OCI-LY7 (cell line): ENCODE data around the gene RASL12. TPM values are rescaled to one million over a fixed set of nuclear protein-coding genes. Genes with fewer than 3 reads are reported as not detected.

Source experiments
- BruUV-seq: library from RNA; stranded (reverse); fragments of 400-500 nt; replicated peaks from 2 replicates; lab custom pipeline; 2021; lab: Mats Ljungman, UMichigan
- CTCF ChIA-PET: fragments of 300-600 bp; sonication (Branson Sonifier 250); formaldehyde crosslinking; loops from one replicate; lab custom pipeline; 2022; ENCODE audit warnings: antibody characterized with exemption; ENCODE audit not compliant: unreplicated experiment; lab: Charles Lee
- POLR2A ChIA-PET: fragments of 300-600 bp; sonication (Branson Sonifier 250); formaldehyde crosslinking; loops from one replicate; lab custom pipeline; 2022; ENCODE audit warnings: antibody characterized with exemption; lab: Charles Lee
- DNase-seq: peaks from one replicate; pipeline ENCODE4 v3.0.0-alpha.2; 2015; ENCODE audit warnings: low spot score
- H2AFZ ChIP-seq: fragments of 200-600 bp; sonication (generic), shearing (Covaris generic); 2 replicates; pipeline ENCODE4 v1.6.1; 2014; ENCODE audit warnings: mild to moderate bottlenecking, antibody characterized with exemption, low read length, moderate library complexity
- H3K27ac ChIP-seq: fragments of 200-600 bp; sonication (generic); 2 replicates; pipeline ENCODE4 v1.5.1; 2014; ENCODE audit warnings: mixed run types, low read depth, mild to moderate bottlenecking, moderate library complexity, low read length, inconsistent platforms; ENCODE audit not compliant: poor library complexity, severe bottlenecking
- H3K36me3 ChIP-seq: fragments of 200-600 bp; sonication (generic); 2 replicates; pipeline ENCODE4 v1.6.1; 2014; ENCODE audit warnings: mild to moderate bottlenecking, antibody characterized with exemption, low read length, moderate library complexity, mixed read lengths; ENCODE audit not compliant: insufficient read depth
- H3K4me1 ChIP-seq: fragments of 200-600 bp; sonication (generic); 2 replicates; pipeline ENCODE4 v1.5.1; 2014; ENCODE audit warnings: mild to moderate bottlenecking, low read length; ENCODE audit not compliant: insufficient read depth, poor library complexity, severe bottlenecking
- H3K4me2 ChIP-seq: fragments of 200-600 bp; sonication (generic); 2 replicates; pipeline ENCODE4 v1.6.1; 2014; ENCODE audit warnings: mild to moderate bottlenecking, low read length
- H3K4me3 ChIP-seq: fragments of 200-600 bp; sonication (generic); 2 replicates; pipeline ENCODE4 v1.5.1; 2014; ENCODE audit warnings: mild to moderate bottlenecking, low read depth, low read length; ENCODE audit not compliant: poor library complexity, severe bottlenecking
- H3K79me2 ChIP-seq: fragments of 200-600 bp; sonication (generic); 2 replicates; pipeline ENCODE4 v1.6.1; 2016; ENCODE audit warnings: low read depth, mild to moderate bottlenecking, low read length, moderate library complexity, mixed read lengths; ENCODE audit not compliant: insufficient read depth
- H3K9me2 ChIP-seq: fragments of 200-600 bp; sonication (generic); 2 replicates; pipeline ENCODE4 v1.6.1; 2016; ENCODE audit warnings: mild to moderate bottlenecking, low read length, mixed read lengths; ENCODE audit not compliant: insufficient read depth
- H3K9me3 ChIP-seq: fragments of 200-600 bp; sonication (generic); 2 replicates; pipeline ENCODE4 v1.6.1; 2014; ENCODE audit warnings: mild to moderate bottlenecking, mixed run types, low read length, mixed read lengths
- H4K20me1 ChIP-seq: fragments of 200-600 bp; sonication (generic); 2 replicates; pipeline ENCODE4 v1.6.1; 2014; ENCODE audit warnings: mild to moderate bottlenecking, antibody characterized with exemption, low read length, moderate library complexity, mixed read lengths; ENCODE audit not compliant: insufficient read depth
- EZH2phosphoT487 ChIP-seq: fragments of 200-600 bp; sonication (generic); IDR thresholded peaks from 2 replicates; pipeline ENCODE4 v1.6.1; 2018; ENCODE audit warnings: low read depth, borderline replicate concordance, mild to moderate bottlenecking, mixed run types, antibody characterized with exemption, low read length, moderate library complexity, mixed read lengths
- intact Hi-C: fragments of 100-400 bp; cut with micrococcal nuclease; formaldehyde crosslinking; loops from one replicate; pipeline ENCODE4 v1.10.0; 2022; ENCODE audit not compliant: unreplicated experiment
- total RNA-seq, 2 experiments: library from RNA; depleted of rRNA in 1 of 2; stranded (reverse); fragments of >200 nt in 1 of 2; shearing (Covaris generic) in 1 of 2; gene quantifications; 2 replicates each; pipeline ENCODE4 v1.2.3, GENCODE V29; 2014 to 2022
- TF ChIP-seq, protein P1 (sequence below): fragments of 200-600 bp; sonication (generic); conservative IDR thresholded peaks from 2 replicates; pipeline ENCODE4 v1.5.1; 2014; ENCODE audit warnings: mild to moderate bottlenecking, antibody characterized with exemption, low read length, moderate library complexity, mixed read lengths

The RASL12 gene
- total RNA-seq, 2 experiments from 2014 or later: not detected

DNA sequence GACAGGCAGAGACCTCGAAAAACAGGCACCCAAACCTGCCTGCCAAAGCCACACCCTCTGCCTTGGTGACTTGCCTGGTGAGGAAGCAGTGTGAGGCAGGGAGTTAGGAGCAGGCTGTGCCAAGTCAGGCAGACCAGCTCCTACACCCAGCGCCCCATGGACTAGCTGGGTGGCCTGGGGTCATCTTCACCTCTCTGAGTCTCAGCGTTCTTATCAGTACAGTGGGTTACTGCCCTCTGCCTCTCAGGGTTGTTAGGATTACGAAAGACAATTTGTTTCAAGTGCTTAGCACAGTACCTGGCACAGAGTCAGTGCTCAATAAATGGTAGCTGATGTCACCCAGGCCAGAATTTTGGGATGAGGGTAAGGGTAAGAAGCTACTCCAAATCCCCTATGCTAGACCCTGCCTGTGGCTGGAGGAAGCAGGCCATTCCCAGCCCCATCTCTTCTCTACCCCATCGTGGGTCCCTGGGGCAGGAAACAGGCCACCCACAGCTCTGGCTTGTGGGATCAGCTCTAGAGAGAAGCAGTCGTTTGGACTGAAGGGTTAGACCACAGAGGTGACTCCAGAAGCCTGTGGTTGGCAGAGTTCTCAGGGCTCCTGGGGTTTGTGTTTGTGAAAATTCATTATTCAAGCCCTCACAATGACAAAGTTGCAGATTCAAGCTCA is 12.5 kb downstream of the RASL12 start:
- no peak overlapping the region for H2AFZ ChIP-seq
- H3K4me3 ChIP-seq: no peak overlapping the region
- BruUV-seq: no TSS peak
- no peaks in the 10 kb centered on the region for H3K79me2 ChIP-seq
- no peaks in the 10 kb centered on the region for H3K36me3 ChIP-seq
- no peaks in the 10 kb centered on the region for H4K20me1 ChIP-seq
- POLR2A ChIA-PET: interaction anchor here (0.8 kb wide), 1 partner anchor 242 kb away, joined by 3 read pairs; no protein-coding TSS in a partner anchor
- CTCF ChIA-PET: interaction anchor here (0.6 kb wide), 1 partner anchor 18 kb away, joined by 3 read pairs; no protein-coding TSS in a partner anchor
- DNase-seq: no peak
- no peak for TF ChIP-seq EZH2phosphoT487
- TF ChIP-seq, protein P1, sequence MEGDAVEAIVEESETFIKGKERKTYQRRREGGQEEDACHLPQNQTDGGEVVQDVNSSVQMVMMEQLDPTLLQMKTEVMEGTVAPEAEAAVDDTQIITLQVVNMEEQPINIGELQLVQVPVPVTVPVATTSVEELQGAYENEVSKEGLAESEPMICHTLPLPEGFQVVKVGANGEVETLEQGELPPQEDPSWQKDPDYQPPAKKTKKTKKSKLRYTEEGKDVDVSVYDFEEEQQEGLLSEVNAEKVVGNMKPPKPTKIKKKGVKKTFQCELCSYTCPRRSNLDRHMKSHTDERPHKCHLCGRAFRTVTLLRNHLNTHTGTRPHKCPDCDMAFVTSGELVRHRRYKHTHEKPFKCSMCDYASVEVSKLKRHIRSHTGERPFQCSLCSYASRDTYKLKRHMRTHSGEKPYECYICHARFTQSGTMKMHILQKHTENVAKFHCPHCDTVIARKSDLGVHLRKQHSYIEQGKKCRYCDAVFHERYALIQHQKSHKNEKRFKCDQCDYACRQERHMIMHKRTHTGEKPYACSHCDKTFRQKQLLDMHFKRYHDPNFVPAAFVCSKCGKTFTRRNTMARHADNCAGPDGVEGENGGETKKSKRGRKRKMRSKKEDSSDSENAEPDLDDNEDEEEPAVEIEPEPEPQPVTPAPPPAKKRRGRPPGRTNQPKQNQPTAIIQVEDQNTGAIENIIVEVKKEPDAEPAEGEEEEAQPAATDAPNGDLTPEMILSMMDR: no peak
- H3K9me2 ChIP-seq: no peaks in the 10 kb centered on the region
- H3K4me1 ChIP-seq: peaks cover 11% of the 10 kb centered on the region
- H3K4me2 ChIP-seq: no peak overlapping the region
- no peak overlapping the region for H3K27ac ChIP-seq
- no peaks in the 10 kb centered on the region for H3K9me3 ChIP-seq
- intact Hi-C loops: loop anchor here (2.0 kb wide), 1 partner anchor 31 kb away; no protein-coding TSS in a partner anchor

- intact Hi-C loops: loop anchor here (1.0 to 2.0 kb wide), 4 partner anchors 21 to 243 kb away; no protein-coding TSS in a partner anchor
- no TSS peak for BruUV-seq
- ChIA-PET POLR2A (interaction anchor here (0.8 kb wide), 1 partner anchor 243 kb away, joined by 3 read pairs; no protein-coding TSS in a partner anchor), CTCF (no interaction called here)
- peak; percentile 70 for DNase-seq
- no peaks in the 10 kb centered on the region for H3K36me3 ChIP-seq
- H4K20me1 ChIP-seq: no peaks in the 10 kb centered on the region
- no peak overlapping the region for H3K4me3 ChIP-seq
- H3K9me2 ChIP-seq: no peaks in the 10 kb centered on the region
- no peaks in the 10 kb centered on the region for H3K9me3 ChIP-seq
- TF ChIP-seq, protein P1: peak; percentile 85
- TF ChIP-seq EZH2phosphoT487: no peak
- peaks cover 17% of the 10 kb centered on the region for H3K4me1 ChIP-seq
- no peaks in the 10 kb centered on the region for H3K79me2 ChIP-seq
- H2AFZ ChIP-seq: no peak overlapping the region; the same call in 1 of the 2 replicates
- no peak overlapping the region for H3K27ac ChIP-seq
- no peak overlapping the region for H3K4me2 ChIP-seq
Observed at GRCh38 chr15:65054333-65055200, 13.2 kb downstream of the RASL12 start.
